ENCODE results near the gene AGAP1.

Gene AGAP1

GRCh38 chr2:236092714-236093113, 598.9 kb downstream of the AGAP1 start:
- no peak for DNase-seq

DNA sequence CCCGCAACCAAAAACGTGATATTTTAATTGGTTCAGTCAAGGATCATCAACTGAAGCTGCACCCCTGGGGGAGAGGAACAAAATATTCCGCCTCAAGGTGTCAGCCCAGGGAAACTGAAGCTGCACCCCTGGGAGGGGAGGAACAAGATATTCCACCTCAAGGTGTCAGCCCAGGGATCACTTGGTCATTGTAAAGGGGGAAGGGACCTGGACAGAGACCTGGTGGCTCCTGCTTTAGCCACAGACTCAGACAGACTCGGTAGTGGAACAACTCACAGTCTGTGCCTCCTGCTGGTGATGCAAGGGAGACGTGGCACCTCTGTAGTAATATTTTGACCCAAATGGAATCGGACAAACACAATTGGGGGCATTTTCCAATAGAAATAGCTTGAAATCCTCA, 599.3 kb downstream of the AGAP1 start:
- DNase-seq = no peak

- no peak for DNase-seq
Observed at GRCh38 chr2:236095504-236095903, 601.7 kb downstream of the AGAP1 start.

DNA sequence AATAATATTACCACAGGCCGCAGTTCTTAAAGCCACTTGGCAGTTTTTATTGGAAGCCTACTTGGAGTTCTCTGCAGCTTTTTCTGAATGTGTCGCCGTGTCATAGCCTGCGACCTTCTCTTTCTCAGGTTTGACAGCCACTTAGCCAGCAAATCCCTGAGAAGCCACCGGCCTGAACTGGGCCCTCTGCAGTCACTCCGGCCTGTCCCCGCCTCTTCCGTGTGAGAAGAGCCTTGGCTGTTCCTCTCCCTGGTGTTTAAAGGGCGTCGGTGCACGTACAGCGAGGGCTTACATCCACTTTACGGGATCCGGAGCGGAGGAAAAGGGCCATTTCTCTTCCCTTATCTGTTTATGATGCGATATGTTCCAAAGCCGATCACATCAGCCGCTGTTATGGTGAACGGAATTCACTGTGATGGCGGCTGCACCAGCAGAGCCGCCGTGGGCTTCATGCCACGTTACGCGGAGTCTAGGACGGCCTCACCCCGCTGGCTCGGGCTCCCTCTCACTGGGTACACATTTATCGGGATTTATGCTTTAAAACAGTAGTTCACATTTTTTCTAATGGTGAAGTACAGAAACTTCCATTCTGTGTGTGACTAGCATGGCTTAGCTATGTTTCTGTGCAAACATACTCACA, 607.6 kb downstream of the AGAP1 start:
- DNase-seq = no peak

- no peak for DNase-seq
Observed at GRCh38 chr2:236102971-236103370, 609.1 kb downstream of the AGAP1 start.

DNA sequence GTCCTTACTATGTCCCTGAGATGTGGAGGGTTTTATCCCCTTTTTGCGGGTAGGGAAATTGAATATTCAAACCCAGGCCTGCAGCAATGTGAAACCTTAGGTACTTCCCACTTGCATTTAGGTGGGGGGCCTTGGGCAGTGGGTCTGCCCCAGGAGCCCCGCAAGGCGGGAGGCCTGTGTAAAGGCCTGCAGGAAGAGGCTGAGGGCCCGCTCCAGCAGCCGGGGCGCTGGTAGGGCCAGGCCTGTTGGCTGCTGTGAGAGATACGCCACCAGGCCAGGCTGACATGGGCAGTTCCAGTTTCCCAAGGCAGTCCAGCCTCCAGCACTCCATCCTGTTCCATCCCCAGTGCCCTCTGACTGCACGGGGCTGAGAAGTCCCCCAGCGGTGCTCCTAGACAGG, 610.1 kb downstream of the AGAP1 start:
- no peak for DNase-seq

- DNase-seq = no peak
Observed at GRCh38 chr2:236105955-236106607, 612.2 kb downstream of the AGAP1 start.

DNA sequence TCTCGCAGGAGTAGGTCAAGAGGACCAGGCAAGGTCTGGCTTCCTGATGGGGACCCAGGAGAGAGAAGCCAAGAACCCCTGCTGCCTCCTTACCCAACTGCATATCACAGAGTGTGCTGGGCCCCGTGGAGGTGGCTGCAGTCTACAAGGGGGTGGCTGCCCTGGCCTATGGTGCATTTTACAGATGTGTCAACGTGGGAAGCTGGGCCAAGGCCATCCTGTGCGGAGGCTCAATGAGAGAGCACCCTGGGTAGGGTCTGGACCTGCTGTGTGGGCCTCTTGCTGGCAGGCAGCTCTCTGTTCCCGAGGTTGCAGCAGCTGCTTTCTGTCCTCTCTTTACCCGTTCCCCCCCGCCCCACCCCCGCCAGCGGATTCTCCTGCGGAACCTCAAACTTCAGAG, 612.9 kb downstream of the AGAP1 start:
- DNase-seq = no peak

DNA sequence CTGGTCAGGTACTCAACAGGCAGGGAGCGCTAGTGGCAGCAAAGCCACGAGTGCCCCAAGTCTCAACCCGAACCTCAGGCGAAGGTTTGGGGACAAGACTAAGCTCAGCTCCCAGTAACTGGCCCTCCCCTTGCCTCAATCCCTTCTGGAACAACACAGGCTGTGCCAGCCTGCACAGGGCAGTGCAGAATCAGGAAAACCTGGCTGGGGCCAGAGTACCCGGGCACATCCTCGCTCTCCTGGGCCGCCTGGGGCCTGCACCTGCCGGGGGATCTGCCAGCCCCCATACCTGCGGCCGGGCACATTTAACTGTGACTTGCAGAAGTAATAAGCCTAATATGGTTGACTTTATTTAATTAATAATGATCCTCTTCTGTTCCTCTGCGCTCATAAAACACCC, 613.7 kb downstream of the AGAP1 start:
- DNase-seq = no peak

GRCh38 chr2:236107942-236108625, 614.2 kb downstream of the AGAP1 start:
- DNase-seq = no peak

- DNase-seq = no peak
Observed at GRCh38 chr2:236109061-236109460, 615.2 kb downstream of the AGAP1 start.

DNA sequence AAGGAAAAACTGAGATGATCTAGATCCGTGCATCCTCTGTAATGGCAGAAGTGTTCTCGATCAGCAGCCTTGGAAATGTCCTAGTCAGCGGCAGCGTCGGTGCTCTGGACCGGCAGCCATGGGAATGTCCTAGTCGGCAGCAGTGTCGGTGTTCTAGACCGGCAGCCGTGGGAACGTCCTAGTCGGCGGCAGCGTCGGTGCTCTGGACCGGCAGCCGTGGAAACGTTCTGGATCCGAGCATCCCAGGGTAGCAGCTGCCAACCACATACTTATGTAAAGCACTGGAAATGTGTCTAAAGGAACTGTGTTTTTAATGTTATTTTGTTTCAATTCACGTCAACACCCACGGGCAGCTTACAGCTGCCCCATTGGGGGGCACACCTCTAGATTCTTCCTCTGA, 615.6 kb downstream of the AGAP1 start:
- no peak for DNase-seq

GRCh38 chr2:236112466-236112865, 618.6 kb downstream of the AGAP1 start:
- no peak for DNase-seq

DNA sequence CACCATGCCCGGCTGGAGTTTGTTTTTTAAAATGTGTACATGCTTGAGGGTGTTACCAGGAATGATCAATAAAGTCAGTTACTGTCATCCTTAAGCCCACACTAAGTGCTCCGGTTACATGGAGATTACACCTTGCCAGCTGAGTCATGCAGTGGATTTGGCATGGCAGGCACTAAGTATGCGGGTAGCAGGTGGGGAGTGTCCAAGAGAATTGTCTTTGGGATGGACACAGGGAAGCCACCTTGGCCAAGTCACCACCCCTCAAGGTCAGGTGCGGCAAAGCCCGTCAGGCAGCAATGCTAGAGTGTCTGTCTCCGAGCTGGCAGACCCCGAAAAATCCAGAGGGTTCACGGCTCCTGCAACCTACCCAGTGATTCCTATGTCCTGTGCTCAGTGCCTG, 619.6 kb downstream of the AGAP1 start:
- DNase-seq = no peak

DNA sequence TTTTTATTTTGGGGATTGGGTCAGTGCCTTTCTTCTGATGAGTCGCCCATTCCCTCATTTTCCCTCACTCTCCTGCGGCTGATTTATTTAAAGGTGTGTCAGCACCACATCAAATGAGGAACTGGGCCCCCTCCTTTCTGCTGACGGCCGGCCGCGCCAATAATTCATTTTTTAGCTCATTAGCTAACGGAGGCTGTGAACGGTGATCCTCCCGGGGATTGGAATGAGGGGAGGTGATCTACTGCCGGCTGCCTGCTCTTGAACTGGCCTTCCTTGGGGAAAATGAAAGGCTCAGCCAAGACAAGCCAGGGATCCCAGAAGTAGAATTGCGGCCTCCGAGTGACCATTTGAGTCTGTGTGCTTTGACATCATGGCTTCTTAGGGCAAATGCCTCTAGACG, 620.1 kb downstream of the AGAP1 start:
- DNase-seq = no peak

DNA sequence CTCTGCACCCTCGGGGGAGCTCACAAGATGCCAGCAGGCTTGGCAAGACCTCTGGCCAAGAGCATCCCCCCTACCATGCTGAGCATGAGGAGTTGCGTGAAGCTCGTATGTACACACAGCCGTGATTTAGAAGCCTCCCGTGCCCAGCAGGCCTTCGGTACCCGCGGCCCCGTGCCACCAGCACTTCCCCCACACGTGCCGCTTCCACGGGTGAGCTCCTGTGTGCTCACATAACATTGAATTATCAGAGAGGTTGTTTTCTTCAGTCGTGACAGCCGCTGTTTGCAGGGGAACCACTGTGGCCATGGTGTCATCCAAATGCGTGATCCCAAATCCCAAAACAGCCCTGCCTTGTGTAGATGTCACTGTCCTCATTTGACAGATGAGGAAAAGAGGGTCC, 621.1 kb downstream of the AGAP1 start:
- no peak for DNase-seq

DNA sequence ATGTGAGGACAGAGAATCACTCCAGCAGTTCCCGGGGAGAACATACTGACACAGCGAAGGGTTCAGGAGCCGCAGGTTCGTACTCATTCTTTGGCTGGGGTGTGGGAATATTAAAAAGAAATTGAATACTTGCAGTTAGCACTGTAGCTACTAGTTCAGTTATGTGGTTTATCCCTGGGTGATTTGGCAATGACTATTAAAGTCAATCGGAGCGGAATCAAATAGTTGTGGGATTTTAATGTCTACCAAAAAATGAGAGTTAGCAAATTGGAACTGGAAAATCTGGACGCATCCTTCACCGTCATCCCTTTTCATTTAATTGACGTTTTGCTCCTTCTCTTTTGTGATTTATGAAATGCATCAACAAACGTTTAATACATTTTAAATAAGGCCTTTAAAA, 623.6 kb downstream of the AGAP1 start:
- no peak for DNase-seq

GRCh38 chr2:236117861-236118269, 624.0 kb downstream of the AGAP1 start:
- DNase-seq = no peak

GRCh38 chr2:236119003-236119402, 625.2 kb downstream of the AGAP1 start:
- DNase-seq = no peak

DNA sequence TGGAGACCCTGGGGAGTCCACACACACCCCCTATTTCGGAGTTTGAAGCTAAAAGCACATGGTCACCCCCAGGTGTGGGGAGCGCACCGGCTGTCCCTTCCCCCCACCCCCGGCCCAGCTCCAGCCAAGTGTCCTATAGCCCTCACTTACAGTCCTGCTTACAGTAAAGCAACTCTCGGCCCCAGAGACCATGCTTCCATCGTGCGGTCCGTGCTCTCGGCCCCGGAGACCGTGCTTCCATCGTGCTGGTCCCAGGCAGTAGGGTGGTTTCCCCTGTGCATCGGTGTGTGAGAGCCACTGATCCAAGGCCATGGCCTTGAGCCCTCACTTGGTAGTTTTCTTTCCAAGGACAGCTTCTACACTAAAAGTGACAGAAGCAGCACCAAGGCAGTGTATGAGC, 625.6 kb downstream of the AGAP1 start:
- no peak for DNase-seq

- DNase-seq = peak; percentile 80 to 92
Observed at GRCh38 chr2:236120141-236120601, 626.3 kb downstream of the AGAP1 start.

DNA sequence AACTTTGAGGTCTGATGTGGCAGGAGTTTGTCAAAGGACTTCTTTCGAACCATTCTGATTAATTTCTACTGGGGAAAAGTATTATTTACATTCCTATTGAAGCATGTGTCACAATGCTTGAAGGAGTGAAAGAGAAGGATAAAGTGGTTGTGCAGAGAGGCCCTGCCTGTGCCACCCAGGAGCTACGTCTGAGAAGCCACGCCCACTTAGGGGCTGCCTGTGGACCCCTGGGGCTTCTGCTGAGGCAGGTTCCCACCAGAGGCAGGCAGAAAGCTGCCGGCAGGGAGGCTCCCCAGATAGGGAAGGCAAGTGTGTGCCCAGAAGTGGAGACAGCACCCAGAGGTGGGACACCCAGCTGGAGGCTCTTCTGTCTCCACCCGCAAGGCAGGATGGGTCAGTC, 627.0 kb downstream of the AGAP1 start:
- no peak for DNase-seq

GRCh38 chr2:236121546-236121945, 627.7 kb downstream of the AGAP1 start:
- DNase-seq = no peak

DNA sequence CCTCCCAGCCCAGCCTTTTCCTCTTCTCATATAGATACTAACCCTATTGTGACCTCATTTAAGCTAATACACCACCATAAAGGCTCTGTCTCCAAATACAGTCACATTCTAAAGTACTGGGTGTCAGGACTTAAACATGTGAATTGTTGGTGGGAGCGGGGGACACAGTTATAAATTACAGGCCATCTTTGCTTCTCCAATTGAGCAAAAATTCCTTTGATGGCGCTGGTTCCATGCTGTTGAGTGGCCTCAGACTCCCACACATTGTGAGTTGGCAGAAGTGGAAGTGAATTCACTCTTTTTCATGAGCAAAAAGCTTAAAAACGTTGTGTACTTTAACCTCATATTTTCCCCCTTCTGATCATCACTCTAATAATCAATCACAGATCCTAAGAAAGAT, 628.4 kb downstream of the AGAP1 start:
- DNase-seq = no peak
